HG02678 (cell line): ENCODE measurements around the gene EML1.

Experiments used
- ATAC-seq: cut with Tn5 transposase; IDR thresholded peaks from one replicate; pipeline ENCODE4 v1.9.1; 2021; ENCODE audit warnings: mild to moderate bottlenecking, moderate library complexity; ENCODE audit not compliant: unreplicated experiment

EML1 gene

DNA sequence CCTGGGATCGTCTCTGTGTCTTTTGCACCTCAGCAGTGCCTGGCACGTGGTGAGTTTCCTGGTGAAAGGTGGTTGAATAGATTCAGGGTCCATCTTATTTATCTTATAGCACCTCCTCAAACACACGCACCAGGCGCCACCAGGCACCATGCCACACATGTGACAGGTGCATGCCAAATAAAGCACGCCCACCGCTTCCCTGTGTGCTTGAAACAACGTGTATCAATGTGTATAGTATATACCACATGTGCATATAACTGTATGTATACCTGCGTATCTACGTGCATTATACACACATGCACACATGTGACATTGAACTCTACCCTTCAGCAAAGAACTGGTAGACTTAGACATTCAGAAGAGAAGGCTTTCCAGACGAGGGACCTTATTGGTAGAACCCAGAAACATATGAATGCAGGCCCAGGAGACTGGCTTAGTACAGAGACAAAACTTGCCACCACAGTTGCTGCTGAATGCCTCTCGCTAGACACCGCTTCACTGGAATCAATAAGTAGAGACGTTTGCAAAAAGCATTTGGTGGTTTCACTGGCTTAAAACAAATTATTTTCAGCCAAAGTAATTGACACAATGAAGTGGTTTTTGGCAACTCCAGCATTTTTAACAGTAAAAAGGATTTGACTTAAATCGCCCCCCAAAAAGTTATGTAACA, 10.0 kb downstream of the EML1 start:
- ATAC-seq = no peak

DNA sequence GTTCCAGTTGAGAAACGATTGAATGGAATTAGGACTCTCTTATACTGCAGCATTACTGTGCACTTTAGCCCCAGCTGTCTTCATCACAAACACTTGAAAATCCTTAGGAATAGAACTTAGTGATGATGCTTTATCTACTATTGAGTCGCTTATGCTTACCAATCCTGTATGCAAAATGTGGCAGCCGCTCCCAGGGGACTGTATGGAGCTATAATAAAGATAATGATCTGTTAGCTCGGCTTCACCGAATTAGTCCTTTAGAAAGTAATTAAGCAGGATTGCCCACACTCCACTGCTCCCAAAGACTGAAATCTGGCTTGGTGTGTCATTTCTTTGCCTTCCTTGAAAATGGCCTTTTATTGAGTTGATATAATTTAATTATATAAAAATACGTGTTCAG, 10.6 kb downstream of the EML1 start:
- ATAC-seq = no peak

DNA sequence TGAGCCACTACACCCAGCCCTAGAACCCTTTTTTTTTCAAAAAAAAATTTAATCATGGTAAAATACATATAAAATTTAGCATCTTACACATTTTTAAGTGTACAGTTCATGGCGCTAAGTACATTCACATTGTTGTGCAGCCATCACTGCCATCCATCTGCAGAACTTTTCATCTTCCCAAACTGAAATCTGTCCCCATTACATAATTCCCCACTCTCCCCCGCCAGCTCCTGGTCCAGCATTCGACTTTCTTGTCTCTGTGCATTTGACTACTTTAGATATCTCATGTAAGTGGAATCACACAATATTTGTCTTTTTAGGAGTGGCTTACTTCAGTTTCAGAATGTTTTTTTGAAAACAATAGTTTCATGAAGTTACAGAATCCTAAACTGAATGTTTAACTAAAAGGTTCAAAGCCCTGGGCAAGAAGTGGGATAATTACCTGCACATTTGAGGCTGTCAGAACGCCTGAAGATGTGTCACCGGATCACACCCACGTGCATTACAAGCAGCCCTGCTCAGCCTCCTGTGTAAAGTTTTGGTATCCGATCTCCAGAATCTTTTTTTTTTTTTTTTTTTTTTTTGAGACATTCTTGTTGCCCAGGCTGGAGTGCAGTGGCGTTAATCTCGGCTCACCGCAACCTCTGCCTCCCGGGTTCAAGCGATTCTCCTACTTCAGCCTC, 12.7 kb downstream of the EML1 start:
- no peak for ATAC-seq

DNA sequence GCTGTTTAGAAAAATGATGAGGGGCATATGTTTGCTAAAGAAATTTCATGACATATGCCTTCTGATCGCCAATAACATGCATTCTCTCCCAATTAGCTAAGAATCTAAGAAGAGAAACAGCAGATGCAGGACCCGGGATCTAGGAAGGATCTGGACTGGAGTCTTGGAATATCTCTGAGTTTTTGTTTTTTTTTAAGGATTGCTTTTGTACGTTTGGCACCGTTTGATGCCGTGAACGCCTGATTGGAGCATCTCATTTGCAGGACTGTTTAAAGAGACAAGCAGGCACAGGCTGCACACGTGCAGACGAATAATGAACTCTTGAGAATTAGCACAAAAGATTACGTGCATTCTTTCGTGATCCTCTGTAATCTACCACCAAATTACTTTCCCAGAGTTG, 13.6 kb downstream of the EML1 start:
- no peak for ATAC-seq

- no peak for ATAC-seq
Measured at GRCh38 chr14:99807413-99808153, 14.4 kb downstream of the EML1 start.

DNA sequence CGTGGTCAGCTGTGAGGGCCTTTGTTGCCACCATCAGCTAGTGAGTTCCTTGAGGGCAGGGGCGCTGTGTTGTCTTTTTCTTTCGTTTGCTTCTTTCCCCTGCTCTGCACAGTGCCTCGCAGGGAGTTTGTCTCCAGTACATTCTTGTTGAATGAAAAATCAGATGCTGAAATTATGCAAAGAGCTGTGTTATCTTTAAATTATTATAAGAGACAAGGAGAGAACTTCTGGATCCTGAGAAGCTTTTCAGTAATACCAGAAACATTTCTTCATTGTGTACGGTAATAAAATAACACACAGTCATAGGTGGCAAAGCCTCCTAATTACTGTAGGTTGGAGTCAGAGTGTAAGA, 14.9 kb downstream of the EML1 start:
- no peak for ATAC-seq

- no peak for ATAC-seq
Measured at GRCh38 chr14:99808515-99808914, 15.3 kb downstream of the EML1 start.

- ATAC-seq = no peak
Measured at GRCh38 chr14:99809360-99809759, 16.1 kb downstream of the EML1 start.

GRCh38 chr14:99809859-99810558, 16.8 kb downstream of the EML1 start:
- no peak for ATAC-seq

- no peak for ATAC-seq
Measured at GRCh38 chr14:99810559-99810874, 17.3 kb downstream of the EML1 start.

DNA sequence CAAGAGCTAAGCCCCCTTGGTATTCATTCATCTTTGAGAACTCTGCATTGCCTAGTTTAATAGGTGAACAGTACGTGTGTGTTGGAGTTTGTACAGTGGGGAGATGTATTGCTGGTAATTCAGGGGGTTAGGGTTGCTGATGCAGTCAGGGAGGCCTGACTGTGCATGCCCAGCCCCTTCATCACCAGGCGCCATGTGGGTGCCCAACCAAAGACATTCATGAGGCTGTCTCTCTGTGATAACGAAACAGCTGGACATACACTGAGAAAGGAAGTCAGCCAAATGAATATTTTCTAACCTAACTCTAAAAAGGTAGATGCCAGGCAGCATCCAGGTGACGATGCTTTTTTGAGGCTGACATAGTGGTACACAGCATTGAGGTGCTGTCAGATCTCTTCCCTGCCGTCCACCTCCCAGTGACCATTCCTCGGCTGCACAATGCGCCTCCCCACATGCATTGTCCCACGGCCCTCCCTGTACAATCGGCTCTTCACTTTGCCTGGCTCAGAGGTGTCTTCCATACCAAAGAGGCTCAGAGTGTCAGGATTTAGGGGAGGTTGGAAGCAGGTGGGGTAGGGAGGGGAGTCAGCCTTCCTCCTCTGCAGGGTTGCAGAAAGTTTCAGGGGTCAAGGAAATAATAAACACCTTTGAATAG, 19.0 kb downstream of the EML1 start:
- no peak for ATAC-seq

- ATAC-seq = no peak
Measured at GRCh38 chr14:99812892-99813291, 19.7 kb downstream of the EML1 start.

- ATAC-seq = no peak
Measured at GRCh38 chr14:99815696-99816095, 22.5 kb downstream of the EML1 start.

DNA sequence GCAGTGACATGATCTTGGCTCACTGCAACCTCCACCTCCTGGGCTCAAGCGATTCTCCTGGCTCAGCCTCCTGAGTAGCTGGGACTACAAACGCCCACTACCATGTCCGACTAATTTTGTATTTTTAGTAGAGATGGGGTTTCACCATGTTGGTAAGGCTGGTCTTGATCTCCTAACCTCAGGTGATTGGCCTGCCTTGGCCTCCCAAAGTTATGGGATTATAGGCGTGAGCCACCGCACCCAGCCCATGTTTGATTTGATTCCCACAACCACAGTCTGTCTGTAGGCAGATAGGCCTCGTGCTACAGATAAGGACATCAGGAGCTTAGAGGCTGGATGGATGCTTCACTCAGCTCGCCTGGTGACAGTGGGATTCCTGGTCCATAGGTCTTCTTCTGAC, 23.0 kb downstream of the EML1 start:
- ATAC-seq = no peak

DNA sequence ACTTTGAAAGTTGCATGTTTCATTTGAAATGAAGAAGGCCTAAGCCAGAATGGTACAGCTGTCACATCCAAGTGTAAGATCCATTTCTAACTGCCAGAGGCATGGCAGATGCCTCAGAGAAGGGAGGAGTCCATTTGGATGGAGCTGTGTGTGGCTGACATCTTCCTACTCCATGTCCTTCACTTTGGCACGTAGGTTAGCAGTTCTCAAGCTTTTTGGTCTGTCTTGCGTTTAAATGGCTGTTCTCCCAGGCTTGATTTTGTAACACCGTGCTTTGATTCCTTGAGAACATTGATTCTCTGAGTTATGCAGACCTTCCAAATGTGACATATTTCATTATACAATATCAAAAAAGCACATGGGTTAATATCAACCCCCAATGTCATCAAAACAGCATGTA, 23.4 kb downstream of the EML1 start:
- no peak for ATAC-seq

- no peak for ATAC-seq
Measured at GRCh38 chr14:99817331-99817730, 24.1 kb downstream of the EML1 start.

DNA sequence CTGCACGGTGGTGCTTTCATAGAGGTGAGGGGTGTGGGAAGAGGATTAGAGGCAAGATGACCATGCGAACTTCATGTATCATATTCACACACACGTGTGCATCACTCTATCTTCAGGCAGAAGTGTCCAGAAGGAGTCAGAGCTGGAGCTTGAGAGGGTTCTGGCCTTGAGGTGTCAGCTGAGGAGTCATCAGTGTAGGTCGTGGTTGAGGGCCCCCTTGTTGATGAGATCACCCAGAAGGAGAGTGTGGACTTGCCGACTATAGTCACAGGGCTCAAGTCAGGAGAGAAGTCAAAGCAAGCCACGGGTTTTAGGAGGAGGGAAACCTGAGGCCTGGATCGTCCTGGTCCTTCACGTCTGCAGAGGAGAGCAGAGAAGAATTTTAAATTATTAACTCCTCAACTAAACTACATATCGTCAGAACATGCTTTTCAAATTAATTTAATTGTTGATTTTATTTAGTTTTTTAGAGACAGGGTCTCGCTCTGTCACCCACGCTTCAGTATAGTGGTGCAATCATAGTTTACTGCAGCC, 25.4 kb downstream of the EML1 start:
- no peak for ATAC-seq

DNA sequence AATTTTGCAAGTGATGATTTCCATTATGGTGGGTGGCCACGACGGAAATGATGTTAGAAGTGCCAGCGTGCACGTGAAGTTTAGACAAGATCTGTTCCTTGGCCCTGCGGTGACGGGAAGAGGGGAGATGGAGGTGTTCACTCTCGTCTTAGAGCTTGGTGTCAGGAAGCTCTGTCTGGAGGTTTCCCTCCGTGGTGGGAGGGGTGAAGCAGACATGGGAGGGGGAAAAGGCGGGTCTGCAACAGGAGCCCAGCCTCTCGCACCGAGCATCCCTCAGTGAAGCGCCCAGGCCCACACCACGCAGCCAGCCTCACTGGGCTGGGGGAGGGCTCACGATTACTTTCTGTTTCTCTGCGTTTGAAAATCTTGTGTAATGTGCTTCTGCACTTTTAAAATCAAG, 26.3 kb downstream of the EML1 start:
- no peak for ATAC-seq

DNA sequence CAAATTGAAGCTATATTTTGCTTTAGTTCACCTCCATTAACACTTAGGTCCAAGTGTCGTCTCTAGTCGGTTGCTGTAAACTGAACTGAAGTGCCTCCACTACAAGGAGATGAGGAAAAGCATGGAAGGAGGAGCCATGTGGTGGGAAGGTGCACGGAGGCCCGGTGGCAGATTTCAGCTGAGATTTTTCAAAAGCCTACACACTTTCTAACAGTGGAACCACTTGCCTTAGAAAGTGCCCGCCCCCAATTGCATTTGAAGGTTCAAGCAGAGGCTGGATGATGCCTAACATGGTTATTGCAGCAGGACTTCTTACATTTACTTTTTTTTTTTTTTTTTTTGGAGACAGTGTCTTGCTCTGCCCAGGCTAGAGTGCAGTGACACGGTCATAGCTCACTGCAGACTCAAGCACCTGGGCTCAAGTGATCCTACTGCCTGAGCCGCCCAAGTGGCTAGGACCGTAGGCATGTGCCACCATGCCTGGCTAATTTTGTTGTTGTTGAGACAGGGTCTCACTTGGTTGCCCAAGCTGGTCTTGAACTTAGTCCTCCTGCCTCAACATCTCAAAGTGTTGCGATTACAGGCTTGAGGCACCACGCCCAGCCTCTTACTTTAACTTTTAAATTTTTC, 27.6 kb downstream of the EML1 start:
- no peak for ATAC-seq
